ENCODE data around the gene PRAMEF5.
"Not testable (repeated sequence)": the region's sequence is repeated elsewhere in the genome, so short reads cannot be mapped to it uniquely, and the experiment has no call there.

Gene PRAMEF5

GRCh38 chr1:13265124-13265523 lies 11.1 kb downstream of the PRAMEF5 start:
- not testable (repeated sequence) for DNase-seq (ENCODE audit: low read depth in 2 of 3, low spot score in 2 of 3)

GRCh38 chr1:13277016-13277415 lies 23.0 kb downstream of the PRAMEF5 start:
- not testable (repeated sequence) for DNase-seq (ENCODE audit: low read depth in 2 of 3, low spot score in 2 of 3)

GRCh38 chr1:13279617-13280016 lies 25.6 kb downstream of the PRAMEF5 start:
- DNase-seq (ENCODE audit: low read depth in 2 of 3, low spot score in 2 of 3): not testable (repeated sequence)

GRCh38 chr1:13285037-13285436 lies 31.0 kb downstream of the PRAMEF5 start, which contains the start of gene PRAMEF8:
Gene PRAMEF8, minus strand, starts transcription at chr1:13285137. Its CDS starts 1,046 bp downstream, at chr1:13284091.
- DNase-seq (ENCODE audit: low read depth in 2 of 3, low spot score in 2 of 3): not testable (repeated sequence)

DNA sequence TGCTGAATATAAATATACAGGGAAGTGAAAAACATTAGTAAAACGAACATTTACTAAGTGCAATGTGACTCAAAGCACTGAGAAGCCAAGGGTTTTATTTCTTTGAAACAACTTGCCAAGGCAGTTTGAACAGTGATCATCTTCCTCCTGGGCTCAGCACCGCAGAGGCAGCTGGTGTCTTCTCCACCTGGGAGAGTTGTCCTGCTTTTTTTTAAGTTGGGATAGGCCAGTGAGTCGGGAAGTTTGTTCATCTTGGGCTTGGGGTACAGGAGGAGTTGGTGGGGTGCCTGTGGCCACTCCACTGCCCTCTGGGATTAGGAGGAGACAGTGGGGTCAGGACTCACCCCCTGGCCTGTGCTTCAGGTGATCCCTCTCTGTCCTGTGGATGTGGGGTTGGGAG lies 35.0 kb downstream of the PRAMEF5 start:
- DNase-seq (ENCODE audit: low read depth in 2 of 3, low spot score in 2 of 3): not testable (repeated sequence)

DNA sequence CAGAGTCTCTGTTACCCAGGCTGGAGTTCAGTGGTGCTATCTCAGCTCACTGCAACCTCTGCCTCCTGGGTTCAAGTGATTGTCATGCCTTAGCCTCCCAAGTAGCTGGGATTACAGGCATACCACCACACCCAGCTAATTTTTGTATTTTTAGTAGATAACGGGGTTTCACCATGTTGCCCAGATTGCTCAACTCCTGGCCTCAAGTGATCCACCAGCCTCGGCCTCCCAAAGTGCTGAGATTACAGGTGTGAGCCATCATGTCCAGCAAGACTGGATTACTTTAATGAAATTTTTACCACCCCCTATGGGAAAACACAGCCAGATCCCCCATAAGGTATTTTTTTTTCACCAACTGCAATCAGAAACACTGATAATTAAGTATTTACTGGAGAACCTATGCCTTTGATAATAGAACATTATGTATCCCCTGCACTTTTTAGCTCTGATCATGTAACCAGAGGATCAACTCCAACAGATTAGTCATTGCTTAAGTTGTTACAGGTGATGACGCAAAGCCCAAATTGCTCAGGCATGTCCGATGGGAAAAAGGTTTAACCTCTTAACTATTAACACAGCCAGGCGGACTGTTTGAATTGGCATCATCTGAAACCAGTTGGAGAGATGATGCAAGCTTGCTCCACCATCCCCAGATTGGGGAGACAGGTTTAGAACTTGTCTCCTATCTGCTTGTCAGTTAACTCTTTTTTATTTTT lies 43.4 kb downstream of the PRAMEF5 start:
- DNase-seq (ENCODE audit: low read depth in 2 of 3, low spot score in 2 of 3): not testable (repeated sequence)

- not testable (repeated sequence) for DNase-seq (ENCODE audit: low read depth in 2 of 3, low spot score in 2 of 3)
Measured at GRCh38 chr1:13298699-13299098, 44.7 kb downstream of the PRAMEF5 start.

DNA sequence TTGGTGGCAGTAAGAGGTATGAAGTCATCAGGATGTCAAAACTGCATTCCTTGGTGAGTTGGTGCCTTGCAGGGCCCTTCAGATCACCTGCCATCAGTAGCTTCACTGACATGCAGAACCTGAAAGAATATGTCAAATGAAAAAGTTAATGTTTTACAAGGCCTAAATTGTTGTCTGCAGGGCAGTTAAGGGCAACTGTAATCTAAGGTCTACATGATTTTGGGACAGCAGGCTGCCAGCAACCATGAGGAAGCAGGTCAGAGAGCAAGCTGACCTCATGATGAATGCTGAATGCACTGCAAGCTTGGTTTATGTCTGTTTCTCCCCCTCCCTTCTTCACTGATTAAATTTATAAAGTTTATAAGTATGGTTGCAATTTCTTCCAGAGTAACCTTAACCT lies 48.2 kb downstream of the PRAMEF5 start:
- not testable (repeated sequence) for DNase-seq (ENCODE audit: low read depth in 2 of 3, low spot score in 2 of 3)

- DNase-seq (ENCODE audit: low read depth in 2 of 3, low spot score in 2 of 3): not testable (repeated sequence)
Measured at GRCh38 chr1:13303239-13303638, 49.2 kb downstream of the PRAMEF5 start, which contains the start of gene PRAMEF33. Gene PRAMEF33, plus strand, starts transcription at chr1:13303539. Its CDS starts 2,416 bp downstream, at chr1:13305955.

Data from activated CD8-positive, alpha-beta memory T cell treated with anti-CD3 and anti-CD28 coated beads for 48 hours (primary cell).